Neuron (in vitro differentiated cells): ENCODE results near the gene MCFD2.

Experiments
- H2AFZ ChIP-seq: one replicate; pipeline ENCODE4 v1.6.1; 2013; ENCODE audit warnings: low read depth, mild to moderate bottlenecking, inconsistent platforms, low read length, moderate library complexity
- H3K27me3 ChIP-seq: one replicate; pipeline ENCODE4 v1.6.1; 2013; ENCODE audit warnings: low read length; ENCODE audit not compliant: insufficient read depth
- H3K36me3 ChIP-seq: one replicate; pipeline ENCODE4 v1.6.1; 2013; ENCODE audit warnings: low read length; ENCODE audit not compliant: insufficient read depth
- H3K4me1 ChIP-seq: one replicate; pipeline ENCODE4 v1.6.1; 2013; ENCODE audit warnings: low read length; ENCODE audit not compliant: insufficient read depth
- H3K4me3 ChIP-seq: 2 replicates; pipeline ENCODE4 v1.5.1; 2013; ENCODE audit warnings: mild to moderate bottlenecking, low read length, moderate library complexity
- H3K9me3 ChIP-seq: one replicate; pipeline ENCODE4 v1.6.1; 2013; ENCODE audit warnings: low read length

MCFD2 gene

GRCh38 chr2:46872902-46873603 lies 42.6 kb downstream of the MCFD2 start:
- no peaks in the 10 kb centered on the region for H3K27me3 ChIP-seq
- no peaks in the 10 kb centered on the region for H3K9me3 ChIP-seq
- peaks cover 21% of the 10 kb centered on the region for H3K4me1 ChIP-seq
- H2AFZ ChIP-seq = no peak overlapping the region
- no peak overlapping the region for H3K4me3 ChIP-seq
- no peaks in the 10 kb centered on the region for H3K36me3 ChIP-seq

DNA sequence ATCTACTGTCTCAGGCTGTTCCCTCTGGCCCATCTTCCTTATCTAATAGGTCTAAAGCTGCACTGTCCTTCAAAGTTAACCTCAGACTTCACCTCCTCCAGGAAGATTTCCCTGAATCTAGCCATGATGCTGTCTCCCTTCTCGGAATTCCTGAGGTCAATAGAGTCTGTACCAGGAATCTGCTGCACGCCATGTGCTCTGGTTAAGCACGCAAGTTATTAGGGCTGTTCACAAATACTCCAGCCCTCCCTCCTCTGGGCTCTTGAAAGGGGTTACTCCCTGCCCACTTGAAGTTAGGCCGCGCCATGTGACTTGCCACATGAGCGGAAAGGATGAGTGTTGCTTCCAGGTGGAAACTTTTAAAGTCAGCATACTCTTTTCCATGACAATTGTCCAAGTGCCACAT lies 43.6 kb downstream of the MCFD2 start:
- H2AFZ ChIP-seq = no peak overlapping the region
- H3K36me3 ChIP-seq = no peaks in the 10 kb centered on the region
- peaks cover 21% of the 10 kb centered on the region for H3K4me1 ChIP-seq
- H3K27me3 ChIP-seq = no peaks in the 10 kb centered on the region
- H3K9me3 ChIP-seq = no peaks in the 10 kb centered on the region
- no peak overlapping the region for H3K4me3 ChIP-seq

DNA sequence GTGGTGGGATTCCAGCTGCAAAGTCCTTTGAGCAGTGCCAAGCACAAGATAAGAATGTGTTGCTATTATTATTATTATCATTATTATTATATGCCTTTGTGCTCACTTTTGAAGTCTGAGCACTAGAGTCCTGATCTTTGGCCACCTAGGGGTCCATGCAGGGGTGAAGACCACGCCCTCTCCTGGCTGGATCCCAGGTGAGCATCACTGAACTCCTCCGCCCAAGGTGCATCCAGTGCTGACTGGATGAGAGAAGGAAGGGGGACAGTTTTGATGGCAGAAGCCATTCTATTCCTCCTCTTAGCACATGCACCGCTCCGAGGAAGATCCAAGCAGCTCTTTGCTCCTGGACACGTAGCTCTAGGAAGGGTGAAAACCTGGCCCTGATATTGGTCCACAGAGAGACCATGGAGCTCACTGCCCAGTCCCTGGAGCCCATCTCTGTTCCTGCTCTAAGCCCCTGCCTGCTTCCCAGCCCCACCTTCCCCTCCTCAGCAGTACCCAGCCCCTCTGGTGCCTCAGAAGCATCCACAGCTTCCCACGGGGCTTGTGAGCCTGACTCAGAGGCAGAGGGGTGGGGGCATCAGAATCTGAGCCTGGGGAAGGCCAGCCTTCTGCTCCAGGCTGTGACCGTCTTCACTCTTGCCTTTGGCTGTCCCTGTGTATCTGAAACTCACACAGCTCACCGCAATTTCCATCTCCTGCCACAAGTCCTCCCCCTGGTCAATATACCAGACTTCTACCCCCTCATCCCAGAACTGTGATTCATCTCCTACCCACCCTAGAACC lies 45.4 kb downstream of the MCFD2 start:
- Histone ChIP-seq H3K4me1 (peaks cover 21% of the 10 kb centered on the region), H2AFZ (no peak overlapping the region), H3K27me3 (no peaks in the 10 kb centered on the region), H3K4me3 (no peak overlapping the region), H3K9me3 (no peaks in the 10 kb centered on the region), H3K36me3 (no peaks in the 10 kb centered on the region)

- H3K4me1 ChIP-seq = peaks cover 18% of the 10 kb centered on the region
- no peak overlapping the region for H2AFZ ChIP-seq
- no peaks in the 10 kb centered on the region for H3K36me3 ChIP-seq
- no peak overlapping the region for H3K4me3 ChIP-seq
- no peaks in the 10 kb centered on the region for H3K9me3 ChIP-seq
- H3K27me3 ChIP-seq = no peaks in the 10 kb centered on the region
Measured at GRCh38 chr2:46869621-46870020, 46.0 kb downstream of the MCFD2 start.

GRCh38 chr2:46866770-46867246 lies 48.8 kb downstream of the MCFD2 start:
- Histone ChIP-seq H3K9me3 (no peaks in the 10 kb centered on the region), H2AFZ (no peak overlapping the region), H3K36me3 (no peaks in the 10 kb centered on the region), H3K4me3 (no peak overlapping the region), H3K4me1 (no peaks in the 10 kb centered on the region), H3K27me3 (peaks cover 6% of the 10 kb centered on the region)

GRCh38 chr2:46865181-46865970 lies 50.2 kb downstream of the MCFD2 start:
- Histone ChIP-seq H3K9me3 (no peaks in the 10 kb centered on the region), H3K27me3 (peaks cover 11% of the 10 kb centered on the region), H3K36me3 (no peaks in the 10 kb centered on the region), H3K4me3 (no peak overlapping the region), H3K4me1 (no peaks in the 10 kb centered on the region), H2AFZ (no peak overlapping the region)

DNA sequence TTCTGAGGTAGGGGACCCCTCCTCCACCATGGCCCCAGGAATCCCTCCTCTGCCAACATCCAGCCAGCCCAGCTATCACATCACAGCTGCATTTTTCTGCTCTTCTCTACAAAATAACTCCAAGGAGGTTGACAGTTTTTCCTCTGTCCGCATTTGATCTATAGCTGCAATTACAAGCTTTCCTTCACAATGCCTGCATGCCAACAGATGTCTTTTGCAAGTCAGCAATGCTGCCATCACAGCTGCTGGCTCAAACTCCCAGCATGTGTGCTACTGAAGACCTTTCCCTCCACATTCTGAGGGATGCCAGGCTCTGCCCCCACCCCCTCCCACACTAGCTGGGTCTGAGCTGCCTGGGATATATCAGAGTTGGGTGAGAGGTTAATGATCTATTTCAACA lies 51.7 kb downstream of the MCFD2 start:
- H3K27me3 ChIP-seq = peaks cover 11% of the 10 kb centered on the region
- H3K36me3 ChIP-seq = no peaks in the 10 kb centered on the region
- no peak overlapping the region for H3K4me3 ChIP-seq
- H2AFZ ChIP-seq = no peak overlapping the region
- H3K4me1 ChIP-seq = no peaks in the 10 kb centered on the region
- H3K9me3 ChIP-seq = no peaks in the 10 kb centered on the region

GRCh38 chr2:46862514-46862913 lies 53.1 kb downstream of the MCFD2 start:
- Histone ChIP-seq H3K27me3 (peaks cover 11% of the 10 kb centered on the region), H3K4me3 (no peak overlapping the region), H3K4me1 (no peaks in the 10 kb centered on the region), H2AFZ (no peak overlapping the region), H3K9me3 (no peaks in the 10 kb centered on the region), H3K36me3 (no peaks in the 10 kb centered on the region)

DNA sequence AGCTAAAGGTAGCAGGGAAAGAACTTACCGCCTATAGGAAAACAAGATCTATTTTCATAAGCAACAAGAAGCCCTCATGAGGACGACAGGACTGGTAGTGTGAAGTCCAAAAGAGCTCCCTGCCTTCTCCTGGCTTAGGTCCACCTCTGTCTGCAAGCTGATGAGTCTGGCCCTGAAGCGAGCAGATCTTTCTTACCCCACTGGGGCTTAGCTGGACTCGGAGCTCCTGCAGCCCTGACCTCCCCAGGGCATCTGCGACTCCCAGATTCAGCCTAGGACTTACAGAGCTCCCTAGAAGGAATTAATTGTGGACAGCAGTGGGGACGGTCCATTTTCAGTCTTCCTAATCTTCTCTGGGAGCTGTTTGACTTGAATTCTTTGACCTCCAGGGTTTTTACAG lies 53.7 kb downstream of the MCFD2 start:
- H3K36me3 ChIP-seq = no peaks in the 10 kb centered on the region
- H3K4me1 ChIP-seq = no peaks in the 10 kb centered on the region
- no peaks in the 10 kb centered on the region for H3K9me3 ChIP-seq
- H3K4me3 ChIP-seq = no peak overlapping the region
- H3K27me3 ChIP-seq = peaks cover 11% of the 10 kb centered on the region
- no peak overlapping the region for H2AFZ ChIP-seq

GRCh38 chr2:46859482-46859881 lies 56.1 kb downstream of the MCFD2 start:
- Histone ChIP-seq H3K36me3 (no peaks in the 10 kb centered on the region), H3K9me3 (no peaks in the 10 kb centered on the region), H2AFZ (no peak overlapping the region), H3K4me1 (no peaks in the 10 kb centered on the region), H3K4me3 (no peak overlapping the region), H3K27me3 (peaks cover 11% of the 10 kb centered on the region)

- peaks cover 11% of the 10 kb centered on the region for H3K27me3 ChIP-seq
- no peak overlapping the region for H3K4me3 ChIP-seq
- no peaks in the 10 kb centered on the region for H3K9me3 ChIP-seq
- H3K4me1 ChIP-seq = no peaks in the 10 kb centered on the region
- H2AFZ ChIP-seq = no peak overlapping the region
- no peaks in the 10 kb centered on the region for H3K36me3 ChIP-seq
Measured at GRCh38 chr2:46858702-46859090, 56.9 kb downstream of the MCFD2 start.

GRCh38 chr2:46857871-46858701 lies 57.5 kb downstream of the MCFD2 start:
- Histone ChIP-seq H3K9me3 (no peaks in the 10 kb centered on the region), H2AFZ (no peak overlapping the region), H3K4me1 (no peaks in the 10 kb centered on the region), H3K27me3 (peaks cover 11% of the 10 kb centered on the region), H3K36me3 (no peaks in the 10 kb centered on the region), H3K4me3 (no peak overlapping the region)
